GM21786 (cell line): ENCODE results near the gene TTC28.
"Not testable (repeated sequence)": the region's sequence is repeated elsewhere in the genome, so short reads cannot be mapped to it uniquely, and the experiment has no call there.

Experiments
- ATAC-seq: cut with Tn5 transposase; IDR thresholded peaks from one replicate; pipeline ENCODE4 v1.9.1; 2021; ENCODE audit not compliant: unreplicated experiment

Gene TTC28

DNA sequence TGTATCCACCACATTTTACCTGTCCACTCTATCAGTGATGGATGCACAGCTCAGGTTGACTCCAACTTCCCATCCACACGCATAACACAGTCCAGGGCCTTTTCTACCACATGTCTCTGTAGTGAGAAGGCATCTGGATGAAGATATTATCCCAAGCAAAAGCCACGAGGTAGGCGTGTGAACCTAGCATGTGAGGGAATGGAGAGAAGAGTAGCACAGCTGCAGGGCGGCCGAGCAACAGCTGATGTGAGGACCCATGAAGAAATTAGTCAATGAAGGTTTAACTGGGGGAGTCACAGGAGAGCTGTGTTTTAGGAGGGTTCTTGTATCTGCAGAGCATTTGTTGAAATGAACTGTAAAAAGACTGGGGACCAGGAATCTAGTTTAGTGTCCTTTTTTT is 616.0 kb downstream of the TTC28 start:
- ATAC-seq, result no peak

DNA sequence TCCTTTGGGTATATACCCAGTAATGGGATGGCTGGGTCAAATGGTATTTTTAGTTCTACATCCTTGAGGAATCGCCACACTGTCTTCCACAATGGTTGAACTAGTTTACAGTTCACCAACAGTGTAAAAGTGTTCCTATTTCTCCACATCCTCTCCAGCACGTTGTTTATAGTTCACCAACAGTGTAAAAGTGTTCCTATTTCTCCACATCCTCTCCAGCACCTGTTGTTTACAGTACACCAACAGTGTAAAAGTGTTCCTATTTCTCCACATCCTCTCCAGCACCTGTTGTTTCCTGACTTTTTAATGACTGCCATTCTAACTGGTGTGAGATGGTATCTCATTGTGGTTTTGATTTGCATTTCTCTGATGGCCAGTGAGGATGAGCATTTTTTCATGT is 619.0 kb downstream of the TTC28 start:
- not testable (repeated sequence) for ATAC-seq

DNA sequence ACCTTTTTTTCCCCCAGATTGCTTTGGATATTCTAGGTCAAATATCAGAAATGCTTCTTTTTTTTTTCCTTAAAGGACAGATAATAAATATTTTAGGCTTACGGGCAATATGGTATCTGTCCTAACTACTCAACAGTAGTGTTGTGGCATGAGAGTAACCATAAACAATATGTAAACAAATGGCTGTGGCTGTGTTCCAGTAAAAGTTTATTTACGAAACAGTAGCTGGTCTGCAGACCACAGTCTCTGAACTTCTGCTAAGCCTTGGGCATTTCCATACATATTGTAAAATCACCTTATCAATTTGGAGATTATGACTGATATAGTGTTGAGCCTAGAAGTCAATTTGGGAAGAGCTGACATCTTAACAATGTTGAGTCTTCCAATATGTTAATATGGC is 621.6 kb downstream of the TTC28 start:
- ATAC-seq, result no peak

DNA sequence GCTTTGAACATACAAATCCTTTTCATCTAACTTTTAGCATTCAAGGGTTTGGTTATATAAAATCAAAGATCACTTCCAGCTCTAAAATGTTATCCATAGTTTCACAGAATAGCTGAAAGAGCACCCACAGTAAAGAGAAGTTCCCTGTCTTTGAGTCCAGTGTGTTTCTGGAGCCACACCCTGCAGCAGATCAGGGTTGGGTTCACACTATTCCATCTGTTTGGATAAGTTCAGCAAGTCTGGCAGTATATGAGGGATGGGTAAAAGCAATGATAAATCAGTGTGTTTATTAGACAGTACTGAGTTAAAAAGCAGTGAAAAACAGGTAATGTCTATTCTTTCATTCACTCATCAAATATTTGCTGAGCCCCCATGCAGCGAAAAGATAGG is 624.8 kb downstream of the TTC28 start:
- ATAC-seq, result no peak

DNA sequence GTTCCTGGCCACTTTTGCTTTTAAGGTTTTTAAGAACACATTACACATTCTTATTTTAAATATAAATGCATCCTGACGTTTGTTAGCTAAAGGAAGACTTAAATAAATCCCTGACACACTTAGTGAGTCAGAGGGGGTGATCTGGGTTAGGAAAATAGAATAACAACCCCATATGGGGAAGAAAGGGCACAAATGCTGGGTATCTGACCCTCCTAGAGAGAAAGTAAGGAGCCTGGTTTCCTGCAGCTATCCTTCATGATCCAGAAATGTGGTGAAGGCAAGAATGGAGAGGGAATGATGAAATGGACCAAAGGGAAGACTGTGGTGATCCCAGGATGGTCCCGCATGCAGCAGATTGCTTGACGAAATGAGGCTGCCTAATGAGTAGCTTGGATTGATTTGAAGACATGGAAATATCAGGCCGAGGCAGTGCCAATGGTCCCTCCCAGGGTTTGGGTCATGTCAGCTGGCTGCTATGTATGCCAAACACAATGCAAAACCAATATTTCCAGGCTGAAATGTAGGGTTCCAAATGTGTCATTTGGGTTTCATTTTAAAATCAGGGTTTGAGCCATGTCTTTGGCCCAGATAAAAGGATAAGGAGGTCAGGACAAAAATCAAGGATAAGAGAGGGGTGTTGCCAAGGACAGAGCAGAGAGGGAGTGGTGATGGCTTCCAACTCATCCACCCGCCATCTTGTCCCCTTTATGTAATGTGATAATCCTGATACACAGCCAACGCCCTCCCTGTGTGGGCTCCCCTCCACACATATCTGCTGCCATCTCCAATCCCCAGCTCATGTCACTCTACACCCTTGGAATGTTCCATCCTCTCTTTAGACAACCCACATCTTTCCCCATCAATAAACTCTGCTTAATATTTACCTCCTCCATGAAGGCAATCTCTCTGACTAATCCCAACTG is 625.5 kb downstream of the TTC28 start:
- no peak for ATAC-seq

DNA sequence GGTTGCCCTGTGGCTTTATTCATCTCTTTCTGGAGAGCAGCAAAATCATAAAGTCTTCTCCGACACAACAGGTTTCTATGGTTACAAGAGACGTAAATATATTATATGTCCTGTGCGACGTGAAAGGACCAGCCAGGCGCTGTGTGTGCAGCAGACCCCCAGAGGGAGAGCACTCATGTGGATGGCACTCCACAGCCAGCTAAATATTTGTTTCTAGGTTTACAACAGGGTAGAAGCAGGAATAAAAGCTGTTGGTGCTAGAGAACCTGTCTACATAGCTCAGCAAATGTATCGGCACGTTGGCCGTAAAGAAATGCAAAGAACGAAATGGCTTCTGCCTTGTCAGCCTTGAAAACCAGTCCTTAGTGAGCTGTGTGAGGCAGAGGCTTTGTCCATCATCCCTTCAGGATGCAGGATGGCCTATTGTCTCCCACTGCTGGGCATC is 626.8 kb downstream of the TTC28 start:
- no peak for ATAC-seq

DNA sequence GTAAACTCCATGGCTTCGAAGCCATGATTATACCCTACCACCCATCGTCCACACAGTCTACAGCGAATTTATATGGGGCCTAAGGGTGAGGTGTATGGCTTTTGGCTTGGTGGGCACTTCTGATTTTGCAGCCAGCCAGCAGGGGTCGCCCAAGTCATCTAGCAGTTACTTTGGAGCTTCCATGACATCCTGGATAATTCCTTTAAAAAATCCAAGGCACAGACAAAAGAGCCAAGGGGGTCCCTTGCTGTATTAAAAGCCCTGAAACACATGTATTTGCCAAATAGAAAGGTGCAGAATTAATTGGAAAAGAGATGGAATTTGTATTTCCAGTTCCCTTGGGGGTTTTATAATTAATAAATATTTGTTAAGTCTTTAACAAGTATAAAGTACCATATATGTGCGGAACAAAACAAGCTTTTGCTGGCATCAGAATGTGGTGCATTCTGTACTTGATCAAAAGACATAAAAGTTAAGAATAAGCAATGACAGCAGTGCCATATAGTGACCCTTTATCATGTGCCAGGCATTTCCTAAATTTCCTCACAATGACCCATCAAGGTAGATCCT is 627.8 kb downstream of the TTC28 start:
- no peak for ATAC-seq

DNA sequence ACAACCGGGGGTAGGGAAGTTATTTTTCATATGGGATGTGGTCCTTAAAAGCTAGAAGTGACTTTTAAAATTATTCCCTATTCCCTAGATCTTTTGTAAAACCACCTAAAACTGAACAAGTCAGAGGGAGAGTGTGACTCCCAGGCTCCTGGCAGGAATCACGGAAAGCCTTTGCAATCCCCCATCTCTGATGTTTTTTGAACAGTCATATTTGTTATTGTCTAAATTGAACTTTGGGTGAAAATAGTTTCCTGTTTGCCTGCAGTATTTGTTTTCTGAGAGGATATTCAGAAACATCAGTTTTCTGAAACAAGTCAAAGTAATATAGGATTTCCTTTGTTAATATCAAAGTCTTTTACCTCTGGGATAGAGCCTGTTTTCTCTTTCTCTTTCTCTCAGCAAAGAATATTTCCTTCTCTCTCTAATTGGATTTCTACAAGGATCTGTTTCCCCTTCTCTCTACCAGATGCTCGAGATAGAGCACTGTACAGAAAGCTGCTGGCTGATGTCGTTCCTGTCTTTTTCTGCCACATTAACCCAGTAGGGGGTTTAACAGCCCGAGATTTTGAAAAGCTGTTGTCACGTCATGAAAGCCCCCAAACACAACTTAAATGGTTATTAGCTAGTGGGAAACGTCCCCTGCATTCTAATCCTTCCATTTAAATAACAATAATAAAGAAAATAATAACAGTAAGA is 628.4 kb downstream of the TTC28 start:
- no peak for ATAC-seq

DNA sequence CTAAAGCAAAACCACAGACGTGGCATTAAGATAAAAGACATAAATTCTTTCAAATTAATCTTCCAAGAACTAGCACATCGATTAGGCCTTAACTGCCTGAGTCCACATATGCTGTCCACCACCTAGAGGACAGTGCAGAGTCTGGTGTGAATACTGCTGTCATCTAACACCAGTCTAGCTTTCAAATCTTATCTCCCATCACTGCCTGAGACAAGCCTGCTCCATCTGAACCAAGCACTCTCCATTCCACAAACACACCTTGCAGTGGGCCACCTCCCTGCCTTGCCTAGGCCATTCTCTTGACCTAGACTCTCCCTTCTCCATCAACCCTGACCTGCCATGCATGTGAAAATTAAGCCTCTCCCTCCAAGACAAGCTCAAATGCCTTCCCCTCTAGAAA is 631.1 kb downstream of the TTC28 start:
- ATAC-seq, result no peak

DNA sequence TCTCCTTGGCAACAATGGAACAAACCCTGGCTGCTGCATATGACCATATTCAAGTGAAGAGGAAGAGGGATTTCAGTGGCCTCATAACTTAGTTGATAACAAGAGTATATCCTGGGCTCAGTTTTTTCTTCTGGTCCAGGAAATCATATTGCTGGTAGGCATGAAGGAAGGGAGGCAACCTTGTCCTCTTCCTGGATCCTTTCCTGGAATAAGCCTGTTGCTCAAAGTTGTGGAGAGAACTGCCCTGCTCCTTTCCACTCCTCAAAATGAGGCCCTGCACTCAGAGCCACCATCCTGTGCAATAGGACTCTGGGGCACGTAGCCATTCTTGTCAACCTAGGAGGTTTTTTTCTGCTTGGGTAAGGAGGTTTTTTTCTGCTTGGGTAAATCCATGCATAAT is 631.9 kb downstream of the TTC28 start:
- ATAC-seq, result no peak

DNA sequence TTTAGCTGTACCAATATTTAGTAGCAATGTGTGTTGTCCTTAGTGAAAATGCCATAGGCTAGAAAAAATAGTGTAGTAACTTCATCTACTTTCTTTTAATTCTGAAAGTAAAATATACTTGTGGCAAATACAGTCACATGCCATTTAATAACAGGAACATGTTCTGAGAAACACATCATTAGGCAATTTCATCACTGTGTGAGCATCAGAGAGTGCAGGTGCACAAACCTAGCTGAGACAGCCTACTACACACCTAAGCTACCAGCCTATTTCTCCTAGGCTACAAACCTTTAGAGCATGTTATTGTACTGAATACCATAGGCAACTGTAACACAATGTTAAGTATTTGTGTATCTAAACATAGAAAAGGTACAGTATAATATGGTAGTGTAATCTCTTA is 633.5 kb downstream of the TTC28 start:
- no peak for ATAC-seq

DNA sequence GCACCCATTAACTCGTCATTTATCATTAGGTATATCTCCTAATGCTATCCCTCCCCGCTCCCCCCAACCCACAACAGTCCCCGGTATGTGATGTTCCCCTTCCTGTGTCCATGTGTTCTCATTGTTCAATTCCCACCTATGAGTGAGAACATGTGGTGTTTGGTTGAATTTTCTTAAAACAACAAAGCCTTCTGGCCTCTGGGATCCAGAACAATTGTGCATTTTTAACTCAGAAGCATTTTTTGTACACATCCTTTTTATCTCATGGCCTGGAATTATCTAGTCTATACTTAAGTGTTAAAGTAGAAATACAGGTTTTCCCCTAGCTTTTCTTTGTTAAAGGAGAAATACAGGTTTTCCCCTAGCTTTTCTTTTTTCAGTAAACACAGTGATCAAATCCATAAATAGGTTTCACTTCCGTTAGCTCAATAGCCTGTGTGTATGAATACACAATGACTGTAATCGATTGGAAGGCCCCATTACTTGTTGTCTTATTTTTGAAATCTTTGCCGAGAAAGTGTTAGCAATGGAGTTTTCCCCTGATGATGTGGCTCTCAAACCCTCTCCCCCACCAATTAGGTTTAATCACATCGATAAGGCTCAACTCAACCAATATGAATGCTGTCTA is 635.0 kb downstream of the TTC28 start:
- ATAC-seq, result no peak

DNA sequence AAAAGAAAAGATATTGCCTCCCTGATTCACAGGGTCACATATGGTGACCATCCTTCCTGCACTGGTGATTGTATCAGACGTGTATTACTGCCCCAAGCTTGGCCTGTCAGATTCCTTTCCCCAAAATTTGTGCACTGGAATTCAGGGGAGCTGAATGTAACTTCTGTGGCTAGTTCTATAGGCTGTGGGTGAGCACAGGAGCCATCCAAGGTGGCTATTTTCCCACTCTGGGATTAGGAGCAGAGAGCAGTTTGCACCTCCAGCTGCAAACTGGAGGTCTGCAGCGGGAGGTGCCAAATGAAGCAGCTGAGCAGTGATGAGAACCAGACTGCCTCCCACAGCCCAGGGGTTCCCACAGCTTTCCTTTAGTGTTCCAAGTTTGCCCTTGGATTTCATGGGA is 636.4 kb downstream of the TTC28 start:
- no peak for ATAC-seq

DNA sequence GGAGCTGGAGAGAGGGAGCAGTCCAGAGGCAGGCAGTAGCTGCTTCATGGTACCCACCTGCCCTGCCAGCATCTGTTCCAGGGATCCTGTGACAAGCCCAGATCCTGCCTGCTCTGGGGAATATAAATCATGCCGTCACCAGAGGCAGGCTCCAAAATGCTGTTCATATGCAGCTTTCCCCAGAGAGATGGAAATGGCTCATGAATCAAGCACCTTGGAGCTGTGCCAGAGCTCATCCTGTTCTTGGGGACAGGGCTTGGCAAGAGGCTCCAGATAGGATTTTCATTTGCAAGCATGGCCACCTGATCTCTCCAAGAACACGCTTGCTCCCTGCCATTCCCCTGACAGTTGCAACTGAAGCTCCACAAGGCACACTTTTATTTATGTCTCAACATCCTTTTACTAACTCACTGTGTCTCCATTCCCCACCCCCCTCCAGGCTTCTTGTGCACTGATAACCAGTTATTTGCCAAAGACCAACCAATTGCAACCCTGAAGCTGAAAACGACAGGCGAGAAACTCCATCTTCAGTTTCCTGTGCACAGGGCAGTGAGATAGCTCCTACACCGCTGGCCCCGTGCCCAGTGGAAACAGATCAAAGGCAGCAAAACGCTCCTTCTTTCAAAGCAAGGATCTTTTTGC is 644.8 kb downstream of the TTC28 start:
- no peak for ATAC-seq

DNA sequence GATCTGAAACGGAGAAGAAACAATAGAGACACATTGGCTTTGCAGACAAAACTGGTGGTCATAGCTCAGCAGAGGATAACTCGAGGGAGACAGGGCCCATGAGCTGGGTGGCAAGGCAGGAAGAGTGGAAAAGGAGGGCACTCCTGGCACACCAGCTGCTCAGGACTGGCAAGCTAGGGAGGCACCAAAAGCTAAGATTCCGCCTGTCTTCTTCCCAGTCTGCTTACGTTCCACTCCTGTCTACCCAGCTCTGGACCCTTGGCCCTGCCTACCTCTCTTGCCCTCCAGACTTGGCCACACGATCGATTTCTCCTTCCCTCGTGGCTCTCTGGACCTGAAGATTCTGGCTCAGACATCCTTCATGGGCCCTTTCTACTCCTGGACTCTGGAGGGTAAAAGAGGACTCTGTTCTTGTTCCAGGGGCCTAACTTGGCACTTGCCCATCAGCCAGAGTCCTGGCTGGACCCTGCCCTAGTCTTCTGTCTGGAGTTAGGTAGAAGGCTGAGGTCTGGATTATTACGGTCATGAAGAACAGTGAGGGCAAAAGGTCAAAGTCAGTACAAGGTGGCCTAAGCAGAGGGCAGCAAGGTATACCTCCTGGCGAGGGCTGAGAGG is 645.4 kb downstream of the TTC28 start:
- ATAC-seq, result no peak

DNA sequence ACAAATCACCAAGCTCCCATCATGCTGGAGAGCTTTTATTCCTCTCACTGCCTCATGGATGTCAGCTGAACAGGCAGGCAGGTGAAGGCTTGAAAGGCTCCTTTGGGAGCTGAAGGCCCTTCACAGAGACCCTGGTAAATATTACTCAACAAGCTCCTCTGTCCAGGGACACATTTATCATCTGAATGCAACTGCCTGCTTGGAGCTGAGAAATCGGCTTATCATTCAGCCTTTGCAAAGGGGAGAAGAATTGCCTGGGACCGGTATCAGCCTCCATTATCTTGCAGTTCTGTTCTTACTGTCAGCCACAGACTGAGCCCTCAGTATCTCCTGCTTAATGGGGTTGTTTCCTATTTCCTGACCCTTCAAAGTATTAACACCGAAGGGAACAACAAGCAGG is 646.8 kb downstream of the TTC28 start:
- no peak for ATAC-seq

DNA sequence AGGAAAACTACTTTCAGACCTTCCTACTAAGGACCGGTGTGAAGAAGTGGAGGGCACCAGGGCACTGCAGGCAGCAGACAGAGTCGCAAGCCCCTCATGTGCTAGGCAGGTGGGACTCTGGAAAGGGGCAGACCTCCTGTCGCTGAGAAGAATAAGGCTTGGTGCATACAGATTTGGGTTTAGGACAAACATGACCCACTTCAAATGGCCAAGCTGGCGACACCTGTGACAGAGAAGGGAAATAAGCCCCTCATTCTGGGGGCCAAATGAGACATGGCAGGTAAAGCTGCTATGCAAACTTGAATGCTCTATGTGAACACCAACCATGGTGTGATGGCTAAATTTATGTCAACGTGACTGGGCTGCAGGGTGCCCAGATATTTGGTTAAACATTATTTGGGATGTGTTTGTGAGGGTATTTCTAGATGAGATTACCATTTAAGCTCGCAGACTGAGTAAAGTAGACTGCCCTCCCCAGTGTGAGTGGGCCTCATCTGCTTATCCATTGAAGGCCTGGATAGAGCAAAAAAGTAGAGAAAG is 648.2 kb downstream of the TTC28 start:
- ATAC-seq, result no peak

DNA sequence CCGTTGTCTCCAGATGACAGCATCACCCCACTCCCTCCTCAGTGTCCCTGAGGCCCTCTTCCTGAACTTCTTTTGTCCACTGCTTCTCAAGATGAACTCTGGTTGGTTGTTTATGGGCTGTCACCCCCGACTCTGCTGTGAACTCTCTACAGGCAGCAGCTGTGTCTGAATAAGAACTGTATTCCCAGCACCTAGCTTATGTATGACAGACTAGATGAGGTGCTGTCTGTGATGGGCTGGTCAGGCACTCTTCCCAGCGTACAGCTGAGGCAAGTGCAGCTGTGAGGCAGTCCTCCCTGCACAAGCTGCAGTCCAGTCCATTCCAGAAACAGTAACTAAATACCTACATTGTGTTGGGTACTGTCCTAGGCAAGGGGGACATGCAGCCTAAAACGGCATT is 649.2 kb downstream of the TTC28 start:
- ATAC-seq, result no peak

DNA sequence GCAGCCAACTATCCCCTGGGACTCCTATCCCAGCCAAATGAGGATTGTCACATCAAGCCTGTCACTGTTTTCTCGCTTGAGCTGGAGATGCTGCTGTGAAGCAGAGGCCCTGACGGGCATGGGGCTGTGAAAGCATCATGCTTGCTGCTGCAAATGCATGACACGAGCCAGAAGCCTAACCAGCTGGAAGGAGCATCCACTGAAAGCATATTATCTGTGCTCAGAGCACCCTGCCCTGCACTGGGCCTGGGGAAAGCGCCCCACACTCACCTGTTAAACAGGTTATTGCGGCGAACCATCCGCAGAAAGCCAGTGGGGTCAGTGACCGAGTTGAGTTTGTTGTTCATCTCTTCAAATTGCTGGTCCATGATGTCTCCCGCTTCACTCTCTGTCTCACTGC is 649.7 kb downstream of the TTC28 start:
- no peak for ATAC-seq

DNA sequence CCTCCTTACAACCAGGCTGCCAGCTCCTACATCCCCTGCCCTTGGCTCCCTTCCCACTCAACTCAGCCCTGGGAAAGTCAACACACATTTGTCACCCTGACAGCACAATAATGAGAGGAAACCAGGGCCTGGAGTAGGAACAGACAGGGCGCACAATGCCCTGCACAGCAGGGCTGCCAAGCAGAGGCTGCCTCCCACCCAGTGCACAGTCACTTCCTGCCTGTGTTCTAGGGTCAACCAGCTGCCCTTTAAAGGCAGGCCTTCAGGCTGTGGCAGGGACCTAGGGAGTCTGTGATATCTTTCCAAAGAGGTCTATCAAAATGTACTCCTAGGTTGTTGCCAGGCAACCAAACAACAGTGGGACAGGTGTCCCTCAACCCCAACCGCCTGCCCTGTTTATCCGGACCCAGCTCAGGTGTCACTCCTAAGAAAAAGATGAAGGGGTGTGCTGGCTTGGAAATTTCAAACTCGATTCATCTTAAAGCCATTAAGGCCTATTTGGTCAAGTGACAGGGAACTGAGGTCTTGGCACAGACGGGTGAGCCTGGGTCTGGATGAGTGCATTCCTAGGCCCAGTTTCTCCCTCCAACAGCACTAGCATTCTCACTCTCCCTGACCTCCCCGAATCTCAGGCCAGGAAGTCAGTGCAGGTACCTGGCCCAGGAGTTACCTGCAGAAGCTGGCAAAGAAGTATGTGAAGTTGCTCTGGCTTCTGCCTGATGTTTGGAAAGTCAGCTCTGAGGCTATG is 650.3 kb downstream of the TTC28 start:
- ATAC-seq, result no peak
